NCI-H146 (cell line): ENCODE measurements around the gene MED27.
A peak's percentile ranks its signal among the peaks of the same experiment; 100 is the strongest.

Experiments
- DNase-seq: peaks from one replicate; lab custom pipeline; 2025; lab: John Stamatoyannopoulos, UW

MED27 gene

GRCh38 chr9:131836021-131836420, 243.6 kb downstream of the MED27 start:
- DNase-seq, result no peak

GRCh38 chr9:131835151-131835910, 244.3 kb downstream of the MED27 start:
- DNase-seq, result no peak

GRCh38 chr9:131834721-131835120, 244.9 kb downstream of the MED27 start:
- no peak for DNase-seq

GRCh38 chr9:131833906-131834305, 245.8 kb downstream of the MED27 start:
- DNase-seq, result no peak

GRCh38 chr9:131833083-131833482, 246.6 kb downstream of the MED27 start:
- no peak for DNase-seq

- no peak for DNase-seq
Observed at GRCh38 chr9:131831380-131832165, 248.1 kb downstream of the MED27 start.

- no peak for DNase-seq
Observed at GRCh38 chr9:131827821-131828369, 251.8 kb downstream of the MED27 start.

GRCh38 chr9:131826966-131827525, 252.6 kb downstream of the MED27 start:
- no peak for DNase-seq

GRCh38 chr9:131826053-131826452, 253.6 kb downstream of the MED27 start:
- no peak for DNase-seq

- DNase-seq, result no peak
Observed at GRCh38 chr9:131824953-131825495, 254.6 kb downstream of the MED27 start.

GRCh38 chr9:131824155-131824594, 255.5 kb downstream of the MED27 start:
- DNase-seq, result no peak

- DNase-seq, result no peak
Observed at GRCh38 chr9:131823701-131824146, 255.9 kb downstream of the MED27 start.

GRCh38 chr9:131818089-131818488, 261.6 kb downstream of the MED27 start:
- DNase-seq, result no peak

GRCh38 chr9:131817627-131818026, 262.0 kb downstream of the MED27 start:
- peak; percentile 89 for DNase-seq

- no peak for DNase-seq
Observed at GRCh38 chr9:131817073-131817472, 262.6 kb downstream of the MED27 start.

- DNase-seq, result no peak
Observed at GRCh38 chr9:131815970-131816873, 263.4 kb downstream of the MED27 start.

- DNase-seq, result no peak
Observed at GRCh38 chr9:131814707-131815106, 265.0 kb downstream of the MED27 start.

- DNase-seq, result no peak
Observed at GRCh38 chr9:131813116-131813515, 266.6 kb downstream of the MED27 start.

- no peak for DNase-seq
Observed at GRCh38 chr9:131812116-131812790, 267.4 kb downstream of the MED27 start.

- DNase-seq, result no peak
Observed at GRCh38 chr9:131811405-131811804, 268.3 kb downstream of the MED27 start.
